ENCODE measurements around the gene KIRREL3.

Gene KIRREL3

GRCh38 chr11:126901783-126902182, 98.8 kb downstream of the KIRREL3 start:
- DNase-seq, result no peak

GRCh38 chr11:126899961-126900748, 100.4 kb downstream of the KIRREL3 start:
- DNase-seq, result no peak

- DNase-seq, result no peak
Measured at GRCh38 chr11:126898802-126899201, 101.8 kb downstream of the KIRREL3 start.

GRCh38 chr11:126897430-126897829, 103.1 kb downstream of the KIRREL3 start:
- DNase-seq, result no peak

- DNase-seq, result no peak
Measured at GRCh38 chr11:126896025-126896424, 104.5 kb downstream of the KIRREL3 start.

GRCh38 chr11:126893796-126894195, 106.8 kb downstream of the KIRREL3 start:
- no peak for DNase-seq

GRCh38 chr11:126892756-126893155, 107.8 kb downstream of the KIRREL3 start:
- DNase-seq, result no peak

- DNase-seq, result no peak
Measured at GRCh38 chr11:126891556-126892217, 108.9 kb downstream of the KIRREL3 start.

- DNase-seq, result no peak
Measured at GRCh38 chr11:126890561-126890960, 110.0 kb downstream of the KIRREL3 start.

GRCh38 chr11:126888115-126888712, 112.4 kb downstream of the KIRREL3 start:
- DNase-seq, result no peak

- no peak for DNase-seq
Measured at GRCh38 chr11:126886636-126887035, 113.9 kb downstream of the KIRREL3 start.

GRCh38 chr11:126886085-126886484, 114.5 kb downstream of the KIRREL3 start:
- DNase-seq, result no peak

- DNase-seq, result no peak
Measured at GRCh38 chr11:126884594-126884993, 116.0 kb downstream of the KIRREL3 start.

GRCh38 chr11:126884192-126884591, 116.4 kb downstream of the KIRREL3 start:
- DNase-seq, result no peak

- no peak for DNase-seq
Measured at GRCh38 chr11:126880872-126881271, 119.7 kb downstream of the KIRREL3 start.

GRCh38 chr11:126879516-126879915, 121.1 kb downstream of the KIRREL3 start:
- DNase-seq, result no peak

GRCh38 chr11:126878913-126879482, 121.6 kb downstream of the KIRREL3 start:
- no peak for DNase-seq

- DNase-seq, result no peak
Measured at GRCh38 chr11:126874831-126875230, 125.7 kb downstream of the KIRREL3 start.

GRCh38 chr11:126874276-126874675, 126.3 kb downstream of the KIRREL3 start:
- DNase-seq, result no peak

GRCh38 chr11:126871792-126872191, 128.8 kb downstream of the KIRREL3 start:
- DNase-seq, result no peak

- no peak for DNase-seq
Measured at GRCh38 chr11:126870021-126870420, 130.5 kb downstream of the KIRREL3 start.

GRCh38 chr11:126868741-126869140, 131.8 kb downstream of the KIRREL3 start:
- DNase-seq, result no peak

- DNase-seq, result no peak
Measured at GRCh38 chr11:126864934-126865333, 135.6 kb downstream of the KIRREL3 start.
